ENCODE measurements around the gene TRABD2B.

The TRABD2B gene

GRCh38 chr1:47930210-47930840, 66.9 kb downstream of the TRABD2B start:
- no peak for TF ChIP-seq FOXP2 (optimal IDR thresholded peaks at IDR 0.05; ENCODE audit: borderline replicate concordance, extremely low read depth, extremely low read length, insufficient read depth)
- no peak for TF ChIP-seq TAF1 (IDR thresholded peaks at IDR 0.05; ENCODE audit: borderline replicate concordance, insufficient read depth, low read length)
- no peak for TF ChIP-seq POLR2AphosphoS5 (IDR thresholded peaks at IDR 0.05; ENCODE audit: low read depth, low read length)
- no peak for TF ChIP-seq REST (IDR thresholded peaks at IDR 0.05; ENCODE audit: insufficient read depth in 1 of 2, low read depth in 2 of 2, low read length in 2 of 2)
- TF ChIP-seq SIN3A (IDR thresholded peaks at IDR 0.05; ENCODE audit: borderline replicate concordance, insufficient read depth, low read length) = no peak

- no peak for TF ChIP-seq POLR2AphosphoS5 (IDR thresholded peaks at IDR 0.05; ENCODE audit: low read depth, low read length)
- TF ChIP-seq REST (IDR thresholded peaks at IDR 0.05; ENCODE audit: insufficient read depth in 1 of 2, low read depth in 2 of 2, low read length in 2 of 2) = no peak
- no peak for TF ChIP-seq SIN3A (IDR thresholded peaks at IDR 0.05; ENCODE audit: borderline replicate concordance, insufficient read depth, low read length)
- no peak for TF ChIP-seq FOXP2 (optimal IDR thresholded peaks at IDR 0.05; ENCODE audit: borderline replicate concordance, extremely low read depth, extremely low read length, insufficient read depth)
- TF ChIP-seq TAF1 (IDR thresholded peaks at IDR 0.05; ENCODE audit: borderline replicate concordance, insufficient read depth, low read length) = no peak
Measured at GRCh38 chr1:47927165-47927564, 70.0 kb downstream of the TRABD2B start.

GRCh38 chr1:47926461-47926999, 70.7 kb downstream of the TRABD2B start:
- TF ChIP-seq REST (IDR thresholded peaks at IDR 0.05; ENCODE audit: insufficient read depth in 1 of 2, low read depth in 2 of 2, low read length in 2 of 2) (no peak), FOXP2 (optimal IDR thresholded peaks at IDR 0.05; ENCODE audit: borderline replicate concordance, extremely low read depth, extremely low read length, insufficient read depth) (no peak), POLR2AphosphoS5 (IDR thresholded peaks at IDR 0.05; ENCODE audit: low read depth, low read length) (no peak), TAF1 (IDR thresholded peaks at IDR 0.05; ENCODE audit: borderline replicate concordance, insufficient read depth, low read length) (no peak)

GRCh38 chr1:47924270-47925048, 72.7 kb downstream of the TRABD2B start:
- TF ChIP-seq POLR2AphosphoS5 (IDR thresholded peaks at IDR 0.05; ENCODE audit: low read depth, low read length) (no peak), TAF1 (IDR thresholded peaks at IDR 0.05; ENCODE audit: borderline replicate concordance, insufficient read depth, low read length) (no peak), SIN3A (IDR thresholded peaks at IDR 0.05; ENCODE audit: borderline replicate concordance, insufficient read depth, low read length) (no peak), REST (IDR thresholded peaks at IDR 0.05; ENCODE audit: insufficient read depth in 1 of 2, low read depth in 2 of 2, low read length in 2 of 2) (no peak), FOXP2 (optimal IDR thresholded peaks at IDR 0.05; ENCODE audit: borderline replicate concordance, extremely low read depth, extremely low read length, insufficient read depth) (no peak)

Data from PFSK-1 (cell line).